Measurements from ENCODE around the gene GFPT2. TPM values are rescaled to one million over a fixed set of nuclear protein-coding genes. Genes with fewer than 3 reads are reported as not detected.

GFPT2 gene
- total and polyA plus RNA-seq, 2 of the 8 experiments (the other 6 are each of a cell fraction or from before 2014, with no cell fraction given), result 83.7 to 143 TPM

GRCh38 chr5:180387798-180388197 is 34.7 kb upstream of the GFPT2 start:
- H2BK120ac ChIP-seq (replicated peaks; ENCODE audit: low read depth, low read length), result no peak overlapping the region
- H3K4me2 ChIP-seq (ENCODE audit: insufficient read depth in 1 of 2, low read depth in 2 of 2, low read length in 2 of 2), result no peak overlapping the region
- POLR2A ChIA-PET (ENCODE audit: partially characterized antibody), result interaction anchor here (1.4 kb wide), 1 partner anchor 17 kb away, joined by 3 read pairs; no protein-coding TSS in a partner anchor
- H2BK5ac ChIP-seq (ENCODE audit: low read depth, low read length), result no peak overlapping the region
- no peak overlapping the region for H2AK5ac ChIP-seq (ENCODE audit: low read depth, low read length)
- no peak overlapping the region for H4K5ac ChIP-seq (ENCODE audit: insufficient read length, low read depth, low read length)
- H3K56ac ChIP-seq (replicated peaks; ENCODE audit: insufficient read length, low read depth, low read length), result no peak overlapping the region
- DNase-seq (ENCODE audit: low read depth in 1 of 2, low spot score in 2 of 2) (no peak), FAIRE-seq (no peak)
- no peaks in the 10 kb centered on the region for H4K20me1 ChIP-seq (replicated peaks in 1 of 2; ENCODE audit: control insufficient read depth in 1 of 2, insufficient read depth in 2 of 2, low read length in 2 of 2)
- no peak overlapping the region for H3K18ac ChIP-seq (ENCODE audit: extremely low read depth, low read length)
- CTCF ChIA-PET (ENCODE audit: partially characterized antibody), result interaction anchor here (1.9 kb wide), 1 partner anchor 17 kb away, joined by 5 read pairs; no protein-coding TSS in a partner anchor
- no peak overlapping the region for H3K27ac ChIP-seq (ENCODE audit: low read depth, low read length)
- H3K9me3 ChIP-seq (ENCODE audit: insufficient read depth in 2 of 2, low read depth in 1 of 2, low read length in 1 of 2), result no peaks in the 10 kb centered on the region
- H2BK15ac ChIP-seq (ENCODE audit: low read length), result no peak overlapping the region
- H4K91ac ChIP-seq (replicated peaks; ENCODE audit: insufficient read length, low read length), result no peak overlapping the region
- no peak overlapping the region for H2BK20ac ChIP-seq (ENCODE audit: low read length)
- H3K9ac ChIP-seq (replicated peaks in 1 of 4; ENCODE audit: extremely low read depth in 1 of 4, low read depth in 3 of 4, low read length in 3 of 4), result no peak overlapping the region
- WGBS, 2 experiments (ENCODE audit: extremely low coverage in 1 of 2, insufficient coverage in 1 of 2, insufficient read length in 1 of 2, insufficient replicate concordance in 2 of 2, low coverage in 1 of 2, low lambda C conversion rate in 2 of 2, missing lambda C conversion rate in 1 of 2), result 95% methylated on average over 6 of the region's 6 CpGs; no CpG with 5 or more reads in 1 of the 2 experiments
- no peaks in the 10 kb centered on the region for H3K36me3 ChIP-seq (ENCODE audit: control insufficient read depth in 2 of 4, insufficient read depth in 4 of 4, low read length in 3 of 4)
- no peaks in the 10 kb centered on the region for H3K79me2 ChIP-seq (ENCODE audit: control insufficient read depth in 1 of 2, insufficient read depth in 2 of 2, low read length in 2 of 2)
- no peaks in the 10 kb centered on the region; the same call in 1 of the 2 replicates for H3K79me1 ChIP-seq (ENCODE audit: low read depth, low read length)
- H3K4me3 ChIP-seq (ENCODE audit: extremely low read depth in 1 of 4, insufficient read depth in 2 of 4, low read depth in 3 of 4, low read length in 4 of 4), result no peak overlapping the region
- no peaks in the 10 kb centered on the region for H3K27me3 ChIP-seq (replicated peaks in 1 of 4; ENCODE audit: control insufficient read depth in 3 of 4, extremely low read depth in 1 of 4, insufficient read depth in 3 of 4, low read length in 3 of 4)
- H4K8ac ChIP-seq (ENCODE audit: extremely low read depth, insufficient read depth, low read length), result no peak overlapping the region; the same call in 1 of the 2 replicates
- no peak overlapping the region for H3K23ac ChIP-seq (ENCODE audit: insufficient read length)
- H3K23me2 ChIP-seq (ENCODE audit: low read depth, low read length), result peaks cover 1% of the 10 kb centered on the region; the same call in 1 of the 2 replicates
- no peak overlapping the region for H2AFZ ChIP-seq (ENCODE audit: low read length)
- H3K4ac ChIP-seq (replicated peaks; ENCODE audit: insufficient read length, low read depth, low read length), result no peak overlapping the region
- peaks cover 0 to 12% (median 7%) of the 10 kb centered on the region in 4 experiments; a peak in 4 of 7 replicates for H3K4me1 ChIP-seq (replicated peaks in 1 of 4; ENCODE audit: control insufficient read depth in 3 of 4, insufficient read depth in 4 of 4, low read length in 3 of 4)
- no peak overlapping the region for H3K14ac ChIP-seq (ENCODE audit: insufficient read length)
- no peak overlapping the region for H2BK12ac ChIP-seq (ENCODE audit: low read depth, low read length)
- TF ChIP-seq SIX5 (IDR thresholded peaks at IDR 0.05; ENCODE audit: low read depth, low read length) (no peak), EGR1 (IDR thresholded peaks at IDR 0.05; ENCODE audit: borderline replicate concordance, low read depth, low read length) (no peak), POLR2AphosphoS5 (IDR thresholded peaks at IDR 0.05; ENCODE audit: low read depth, low read length) (no peak), CTBP2 (IDR thresholded peaks at IDR 0.05; ENCODE audit: borderline replicate concordance, insufficient read depth, insufficient read length, low read length) (no peak), GTF2F1 (IDR thresholded peaks at IDR 0.05; ENCODE audit: borderline replicate concordance, low read depth, low read length) (no peak), ZNF274 (IDR thresholded peaks at IDR 0.05; ENCODE audit: borderline replicate concordance, extremely low read depth, low read length) (no peak), CBX8 (IDR thresholded peaks at IDR 0.05; ENCODE audit: borderline replicate concordance, low read depth, low read length) (no peak), YY1 (IDR thresholded peaks at IDR 0.05; ENCODE audit: low read depth, low read length) (no peak), KDM1A (IDR thresholded peaks at IDR 0.05; ENCODE audit: borderline replicate concordance, low read length) (no peak), NANOG (IDR thresholded peaks at IDR 0.05; ENCODE audit: insufficient read depth, low read depth, low read length, poor library complexity, severe bottlenecking) (no peak), SUZ12 (IDR thresholded peaks at IDR 0.05; ENCODE audit: low read length) (no peak)
- TF ChIP-seq, protein P1, sequence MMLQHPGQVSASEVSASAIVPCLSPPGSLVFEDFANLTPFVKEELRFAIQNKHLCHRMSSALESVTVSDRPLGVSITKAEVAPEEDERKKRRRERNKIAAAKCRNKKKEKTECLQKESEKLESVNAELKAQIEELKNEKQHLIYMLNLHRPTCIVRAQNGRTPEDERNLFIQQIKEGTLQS (IDR thresholded peaks at IDR 0.05; ENCODE audit: insufficient read depth, low read depth, low read length), result no peak

All from H1 (cell line).